K562 (cell line): Measurements from ENCODE around the gene SNX27.

Source experiments
- ETV1 ChIP-seq: fragments of 450-650 bp; conservative IDR thresholded peaks from 2 replicates; pipeline ENCODE4 v1.6.1; 2016; ENCODE audit warnings: missing genetic modification characterization, control low read depth, low read depth, missing compliant biosample characterization
- GTF2A2 ChIP-seq: IDR thresholded peaks from 2 replicates; pipeline ENCODE4 v1.6.1; 2016; ENCODE audit warnings: mild to moderate bottlenecking, missing genetic modification characterization, missing compliant biosample characterization
- MXI1 ChIP-seq: IDR thresholded peaks from 2 replicates; pipeline ENCODE4 v1.6.1; 2011; ENCODE audit warnings: low read depth, mild to moderate bottlenecking, improper control_type of control experiment, low read length
- SRSF9 ChIP-seq: fragments of 200-400 bp; formaldehyde crosslinking; IDR thresholded peaks from 2 replicates; pipeline ENCODE4 v1.6.1; 2017; ENCODE audit warnings: low read depth, low read length, borderline replicate concordance
- TAF1 ChIP-seq: IDR thresholded peaks from 2 replicates; pipeline ENCODE4 v1.6.1; 2011; ENCODE audit warnings: mild to moderate bottlenecking, low read length, moderate library complexity; ENCODE audit not compliant: insufficient read depth, control insufficient read depth, severe bottlenecking; ENCODE audit errors: extremely low read depth
- TARDBP ChIP-seq: fragments of 450-650 bp; IDR thresholded peaks from 2 replicates; pipeline ENCODE4 v1.6.1; 2016
- ZC3H4 ChIP-seq: sonication (generic); formaldehyde crosslinking; IDR thresholded peaks from 2 replicates; pipeline ENCODE4 v1.9.0; 2021; ENCODE audit warnings: missing genetic modification reagents, borderline replicate concordance
- ZNF124 ChIP-seq: sonication (generic); formaldehyde crosslinking; IDR thresholded peaks from 2 replicates; pipeline ENCODE4 v1.8.1; 2022; ENCODE audit warnings: missing genetic modification reagents
- ZNF140 ChIP-seq: fragments of 250-450 bp; sonication (Bioruptor Pico); IDR thresholded peaks from 2 replicates; pipeline ENCODE4 v1.8.0; 2021; ENCODE audit warnings: moderate library complexity, mild to moderate bottlenecking, inconsistent platforms
- ZNF232 ChIP-seq: sonication (generic); formaldehyde crosslinking; IDR thresholded peaks from 2 replicates; pipeline ENCODE4 v1.8.0; 2022; ENCODE audit warnings: mild to moderate bottlenecking, missing genetic modification reagents
- ZNF274 ChIP-seq: IDR thresholded peaks from 2 replicates; pipeline ENCODE4 v1.6.1; 2011; ENCODE audit warnings: low read depth, mild to moderate bottlenecking, low read length, moderate library complexity, borderline replicate concordance
- ZNF589 ChIP-seq: fragments of 200-800 bp; sonication (Bioruptor generic); IDR thresholded peaks from 2 replicates; pipeline ENCODE4 v1.6.1; 2016; ENCODE audit warnings: low read depth, missing genetic modification characterization, missing compliant biosample characterization
- TF ChIP-seq, protein P1 (sequence below): fragments of 450-650 bp; formaldehyde crosslinking; IDR thresholded peaks from 2 replicates; pipeline ENCODE4 v1.4.0; 2022; ENCODE audit warnings: missing genetic modification characterization
- TF ChIP-seq, protein P2 (sequence below), 3 experiments: IDR thresholded peaks in 2 of 3; conservative IDR thresholded peaks in 1 of 3; 2 replicates each; pipeline ENCODE4 v1.5.1; 2011 to 2012; ENCODE audit warnings: low read length in 3 of 3, mild to moderate bottlenecking in 3 of 3, control low read depth in 2 of 3, improper control_type of control experiment in 1 of 3, inconsistent platforms in 1 of 3, low read depth in 1 of 3, mixed read lengths in 1 of 3, moderate library complexity in 1 of 3; ENCODE audit not compliant: insufficient read depth in 2 of 3

DNA sequence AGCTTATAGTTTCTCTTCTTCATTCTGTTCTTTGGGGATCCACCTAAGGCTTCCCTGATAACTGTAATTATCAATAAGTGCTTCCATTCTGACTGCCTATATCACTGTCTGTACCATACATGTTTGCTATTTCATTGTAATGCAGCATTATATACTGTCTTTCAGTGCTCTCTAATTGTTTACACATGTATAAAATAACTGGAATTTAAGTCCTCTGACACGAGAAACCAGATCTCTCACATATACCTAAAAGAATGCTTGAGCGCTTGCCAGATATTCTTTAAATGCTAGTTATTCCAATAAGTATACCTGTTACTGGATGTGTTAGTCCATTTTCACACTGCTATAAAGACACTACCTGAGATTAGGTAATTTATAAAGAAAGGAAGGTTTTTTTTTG is 70.1 kb downstream of the SNX27 start:
- no peak for TF ChIP-seq ZNF124
- TF ChIP-seq ZNF232 (CRISPR knock-in tag), result no peak
- no peak for TF ChIP-seq ZNF274
- no peak for TF ChIP-seq ZNF140 (CRISPR knock-in tag)
- TF ChIP-seq MXI1, result no peak
- no peak for TF ChIP-seq ZC3H4 (CRISPR knock-in tag)
- no peak for TF ChIP-seq SRSF9
- TF ChIP-seq, protein P1, sequence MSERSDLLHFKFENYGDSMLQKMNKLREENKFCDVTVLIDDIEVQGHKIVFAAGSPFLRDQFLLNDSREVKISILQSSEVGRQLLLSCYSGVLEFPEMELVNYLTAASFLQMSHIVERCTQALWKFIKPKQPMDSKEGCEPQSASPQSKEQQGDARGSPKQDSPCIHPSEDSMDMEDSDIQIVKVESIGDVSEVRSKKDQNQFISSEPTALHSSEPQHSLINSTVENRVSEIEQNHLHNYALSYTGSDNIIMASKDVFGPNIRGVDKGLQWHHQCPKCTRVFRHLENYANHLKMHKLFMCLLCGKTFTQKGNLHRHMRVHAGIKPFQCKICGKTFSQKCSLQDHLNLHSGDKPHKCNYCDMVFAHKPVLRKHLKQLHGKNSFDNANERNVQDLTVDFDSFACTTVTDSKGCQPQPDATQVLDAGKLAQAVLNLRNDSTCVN (CRISPR knock-in tag), result no peak
- TF ChIP-seq TAF1, result no peak
- no peak for TF ChIP-seq ZNF589 (CRISPR knock-in tag)
- TF ChIP-seq, protein P2, sequence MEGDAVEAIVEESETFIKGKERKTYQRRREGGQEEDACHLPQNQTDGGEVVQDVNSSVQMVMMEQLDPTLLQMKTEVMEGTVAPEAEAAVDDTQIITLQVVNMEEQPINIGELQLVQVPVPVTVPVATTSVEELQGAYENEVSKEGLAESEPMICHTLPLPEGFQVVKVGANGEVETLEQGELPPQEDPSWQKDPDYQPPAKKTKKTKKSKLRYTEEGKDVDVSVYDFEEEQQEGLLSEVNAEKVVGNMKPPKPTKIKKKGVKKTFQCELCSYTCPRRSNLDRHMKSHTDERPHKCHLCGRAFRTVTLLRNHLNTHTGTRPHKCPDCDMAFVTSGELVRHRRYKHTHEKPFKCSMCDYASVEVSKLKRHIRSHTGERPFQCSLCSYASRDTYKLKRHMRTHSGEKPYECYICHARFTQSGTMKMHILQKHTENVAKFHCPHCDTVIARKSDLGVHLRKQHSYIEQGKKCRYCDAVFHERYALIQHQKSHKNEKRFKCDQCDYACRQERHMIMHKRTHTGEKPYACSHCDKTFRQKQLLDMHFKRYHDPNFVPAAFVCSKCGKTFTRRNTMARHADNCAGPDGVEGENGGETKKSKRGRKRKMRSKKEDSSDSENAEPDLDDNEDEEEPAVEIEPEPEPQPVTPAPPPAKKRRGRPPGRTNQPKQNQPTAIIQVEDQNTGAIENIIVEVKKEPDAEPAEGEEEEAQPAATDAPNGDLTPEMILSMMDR (IDR thresholded peaks at IDR 0.05 in 2 of 3, conservative IDR thresholded peaks at IDR 0.05 in 1 of 3; ENCODE audit: insufficient read depth in 2 of 3, low read depth in 1 of 3, low read length in 3 of 3), result no peak
- no peak for TF ChIP-seq TARDBP
- no peak for TF ChIP-seq GTF2A2 (tag)
- no peak for TF ChIP-seq ETV1 (tag)
